Epidermal melanocyte (primary cell): ENCODE data around the gene DACT3.
"Not testable (repeated sequence)": the region's sequence is repeated elsewhere in the genome, so short reads cannot be mapped to it uniquely, and the experiment has no call there.

ENCODE experiments used
- DNase-seq: peaks from one replicate; pipeline ENCODE4 v3.0.0; 2011; ENCODE audit warnings: low spot score; ENCODE audit not compliant: insufficient read length

DACT3 gene

DNA sequence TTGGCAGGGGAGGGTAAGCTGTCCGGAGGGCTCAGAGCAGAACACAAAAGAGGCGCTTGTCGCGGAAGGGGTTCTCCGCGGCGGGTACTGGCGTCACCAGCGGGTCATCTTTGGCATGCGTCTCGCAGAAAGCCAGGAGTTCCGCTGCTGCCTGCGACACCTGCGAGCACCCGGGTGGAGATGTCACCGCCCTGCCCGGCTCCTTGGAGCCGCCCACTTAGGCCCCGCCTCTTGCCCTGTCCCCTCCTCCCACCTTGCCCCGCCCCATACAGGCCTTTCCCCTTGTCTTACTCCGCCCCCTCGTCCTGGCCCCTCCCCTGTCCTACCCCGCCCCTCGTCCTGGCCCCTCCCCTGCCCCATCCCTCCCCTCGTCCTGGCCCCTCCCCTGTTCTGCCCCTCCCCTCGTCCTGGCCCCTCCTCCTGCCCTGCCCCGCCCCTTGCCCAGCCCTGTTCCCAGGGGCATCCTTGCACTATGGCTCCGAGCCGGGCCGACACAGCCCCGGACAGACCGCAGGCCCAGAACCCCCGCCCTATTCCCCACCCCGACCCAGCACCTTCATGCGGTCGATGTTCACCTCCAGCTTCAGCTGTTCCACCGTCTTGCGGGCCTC lies 26.8 kb downstream of the DACT3 start:
- peak; percentile 79 for DNase-seq

DNA sequence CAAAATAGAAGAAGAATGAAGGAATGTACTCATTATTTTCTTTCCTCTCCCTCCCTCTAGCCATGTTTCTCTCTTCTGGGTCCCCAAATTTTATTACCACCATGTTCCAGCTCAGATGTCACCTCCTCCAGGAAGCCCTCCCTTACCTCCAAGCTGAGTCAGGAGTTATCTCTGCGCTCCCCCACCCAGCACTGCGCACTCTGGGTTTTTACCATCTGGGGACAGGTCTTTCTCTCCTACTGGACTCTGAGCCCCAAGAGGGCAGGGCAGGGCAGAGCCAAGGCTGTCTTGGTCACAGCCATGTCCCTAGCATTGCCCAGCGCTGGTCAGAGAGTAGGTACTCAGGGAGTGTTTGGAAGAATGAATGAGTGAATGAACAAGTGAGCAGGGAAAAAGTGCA lies 27.9 kb downstream of the DACT3 start:
- no peak for DNase-seq

DNA sequence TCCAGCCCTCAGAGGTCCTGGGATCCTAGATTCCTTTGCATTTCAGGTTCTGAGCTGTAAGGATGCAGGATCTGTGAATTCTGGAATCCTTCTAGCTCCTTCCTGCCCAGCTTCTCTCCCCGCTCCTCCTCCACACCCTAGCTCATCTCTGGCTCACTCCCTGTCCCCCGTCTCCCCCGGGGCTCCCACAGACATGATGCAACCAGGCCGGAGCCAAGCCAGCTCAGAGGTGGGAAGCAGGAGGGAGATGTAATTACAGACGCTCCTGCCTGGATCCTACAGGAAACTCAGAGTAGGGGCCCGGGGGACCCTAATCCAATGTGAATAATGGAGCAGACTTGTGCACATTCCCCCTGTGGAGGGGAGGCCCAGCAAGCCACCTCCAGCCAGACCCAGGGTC lies 29.5 kb downstream of the DACT3 start:
- DNase-seq: no peak

GRCh38 chr19:46630586-46631205 lies 30.3 kb downstream of the DACT3 start:
- DNase-seq: no peak

DNA sequence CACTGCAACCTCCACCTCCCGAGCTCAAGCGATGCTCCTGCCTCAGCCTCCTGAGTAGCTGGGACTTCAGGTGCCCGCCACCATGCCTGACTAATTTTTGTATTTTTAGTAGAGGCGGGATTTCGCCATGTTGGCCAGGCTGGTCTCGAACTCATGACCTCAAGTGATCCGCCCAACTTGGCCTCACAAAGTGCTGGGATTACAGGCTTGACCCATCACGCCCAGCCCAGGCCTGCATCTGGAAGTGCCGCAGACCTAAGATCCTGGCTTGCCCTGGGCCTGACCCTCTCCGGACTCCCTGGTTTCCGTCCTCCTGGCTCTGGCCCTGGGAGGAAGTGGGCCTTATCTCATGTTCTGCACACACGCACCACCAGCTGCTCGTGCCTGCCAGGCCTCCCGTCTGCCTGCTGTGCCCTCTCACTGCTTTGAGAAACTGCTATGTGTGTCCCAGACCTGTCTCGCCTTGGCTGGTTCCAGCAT lies 31.4 kb downstream of the DACT3 start:
- no peak for DNase-seq

DNA sequence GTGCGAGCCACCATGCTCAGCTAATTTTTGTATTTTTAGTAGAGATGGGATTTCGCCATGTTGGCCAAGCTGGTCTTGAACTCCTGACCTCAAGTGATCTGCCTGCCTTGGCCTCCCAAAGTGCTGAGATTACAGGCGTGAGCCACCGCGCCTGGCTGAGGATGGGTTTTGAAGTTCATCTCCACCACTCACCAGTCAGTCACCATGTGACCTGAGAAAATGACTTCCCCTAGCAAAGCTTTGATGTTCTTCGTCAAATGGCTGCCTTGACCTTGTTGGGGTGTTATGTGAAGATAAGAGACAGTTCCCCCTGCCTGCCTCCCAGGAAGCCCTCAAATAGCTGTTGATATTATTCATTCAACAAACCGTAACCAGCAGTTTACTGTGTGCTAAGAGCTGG lies 32.0 kb downstream of the DACT3 start:
- not testable (repeated sequence) for DNase-seq

DNA sequence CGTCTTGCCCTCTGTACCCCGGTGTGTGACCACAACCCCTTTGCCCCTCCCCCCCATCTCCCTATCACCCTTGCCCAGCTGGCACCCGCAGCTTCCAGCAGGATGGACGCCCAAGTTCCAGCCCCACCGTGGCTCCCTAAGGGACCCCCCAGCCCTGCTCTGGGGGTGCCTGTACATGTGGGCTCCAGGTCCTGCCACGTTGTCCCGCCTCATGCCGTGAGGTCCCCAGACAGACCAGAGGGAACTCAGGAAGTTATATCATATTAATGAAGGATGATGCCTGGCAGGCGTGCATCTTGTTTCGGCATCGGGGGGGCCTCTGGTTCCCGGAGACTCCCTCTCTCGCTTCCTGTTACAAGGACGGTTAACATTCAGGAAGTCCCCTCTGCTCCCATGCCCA lies 34.5 kb downstream of the DACT3 start:
- DNase-seq: no peak

- no peak for DNase-seq
Measured at GRCh38 chr19:46625731-46626130, 35.3 kb downstream of the DACT3 start.

DNA sequence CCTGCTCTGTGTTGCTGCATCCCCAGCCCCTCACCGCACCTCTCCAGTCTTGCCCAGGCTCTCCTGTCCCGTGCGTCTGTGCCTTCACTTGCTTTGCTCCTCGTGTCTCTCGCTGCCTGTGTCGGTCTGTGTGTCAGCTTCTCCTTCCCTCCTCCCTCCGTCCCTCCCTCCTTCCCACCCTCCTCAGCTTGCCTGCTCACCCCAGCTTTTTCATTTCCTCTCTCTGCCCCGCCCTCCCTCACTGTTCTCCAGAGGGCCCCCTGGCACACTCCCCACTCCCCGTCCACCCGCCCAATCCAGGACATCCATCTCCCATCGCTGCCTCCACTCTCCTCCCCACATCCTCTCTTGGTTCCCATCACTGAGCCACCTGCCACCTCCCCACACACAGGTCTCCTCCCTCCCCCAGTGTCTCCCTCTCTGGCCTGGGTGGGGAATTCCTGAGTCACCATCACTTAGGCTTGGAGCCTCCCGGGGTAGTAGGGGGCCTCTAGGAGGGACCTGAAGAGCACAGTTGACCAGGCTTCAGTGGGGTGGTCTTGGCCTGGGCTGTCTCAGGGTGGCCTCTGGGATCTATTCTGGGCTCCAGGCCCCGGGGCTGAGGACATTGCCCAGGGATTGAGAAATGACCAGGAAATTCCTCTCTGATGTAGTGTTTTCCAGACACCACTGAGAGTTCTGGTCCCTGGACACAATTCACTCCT lies 35.9 kb downstream of the DACT3 start, which contains the start of gene PTGIR:
PTGIR (minus strand) TSS at position 132 of the 704 bp plus-strand sequence. CDS start 864 bp downstream, outside the sequence.
- DNase-seq: no peak

GRCh38 chr19:46623915-46624502 lies 37.0 kb downstream of the DACT3 start:
- no peak for DNase-seq

GRCh38 chr19:46622118-46622446 lies 38.9 kb downstream of the DACT3 start:
- DNase-seq: no peak

DNA sequence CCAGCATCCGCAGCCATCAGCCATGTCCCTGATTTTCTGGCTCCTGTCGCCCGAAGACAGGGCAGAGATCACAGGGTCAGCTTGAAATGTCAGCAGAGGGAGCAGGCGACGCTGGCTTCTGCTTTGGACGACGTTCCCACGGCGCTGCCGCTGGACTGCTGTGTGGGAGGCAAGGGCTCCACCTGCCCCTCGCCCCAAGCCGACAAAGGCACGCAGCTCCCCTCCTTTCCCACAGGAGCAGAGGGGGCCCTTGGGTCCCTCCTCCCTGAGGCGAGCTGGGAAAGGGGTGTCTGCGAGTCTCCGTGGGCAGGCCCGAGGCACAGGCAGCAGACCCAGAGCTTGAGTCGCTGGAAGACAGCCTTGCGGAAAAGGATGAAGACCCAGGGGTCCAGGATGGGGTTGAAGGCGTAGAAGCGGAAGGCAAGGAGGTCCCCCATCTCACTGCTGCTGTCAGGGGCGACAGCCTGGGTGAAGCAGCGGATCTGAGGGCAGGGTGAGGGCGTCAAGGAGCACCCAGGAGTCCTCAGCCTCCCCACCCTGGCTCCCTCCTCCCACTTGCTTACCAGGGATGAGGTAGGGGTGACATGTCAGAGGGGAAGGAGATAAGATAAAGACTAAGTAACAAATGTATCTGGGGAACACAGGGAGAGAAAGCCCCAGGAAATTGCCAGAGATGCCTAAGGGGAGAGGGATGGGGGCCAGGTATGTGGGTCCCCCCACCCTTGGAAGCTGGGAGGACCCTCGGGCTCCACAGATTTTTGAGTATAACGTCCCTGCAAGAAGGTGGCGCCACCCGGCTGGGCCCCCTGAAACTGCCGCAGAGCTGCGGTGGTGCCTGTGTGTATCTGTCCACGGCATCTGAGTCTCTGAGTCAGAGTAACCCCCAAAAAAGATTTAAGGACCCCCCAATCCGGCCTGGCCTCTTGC lies 39.5 kb downstream of the DACT3 start:
- DNase-seq: no peak

- DNase-seq: no peak
Measured at GRCh38 chr19:46620716-46621115, 40.3 kb downstream of the DACT3 start.

DNA sequence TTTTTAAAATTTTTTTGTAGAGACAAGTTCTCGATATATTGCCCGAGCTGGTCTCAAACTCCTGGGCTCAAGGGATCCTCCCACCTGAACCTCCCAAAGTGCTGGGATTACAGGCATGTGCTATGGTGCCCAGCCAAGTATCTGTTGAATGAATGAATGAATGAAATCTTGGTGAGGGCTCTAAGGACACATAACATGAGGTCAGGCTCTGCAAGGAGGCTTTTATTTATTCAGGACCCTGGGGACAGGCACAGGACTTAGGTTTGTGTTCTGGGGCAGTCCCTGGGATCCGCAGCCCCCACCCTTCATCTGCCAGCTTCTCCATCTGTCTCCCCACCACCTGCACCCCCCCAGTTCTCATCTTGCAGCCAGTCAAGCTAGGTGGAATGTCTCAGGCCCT lies 40.7 kb downstream of the DACT3 start:
- DNase-seq: no peak

- no peak for DNase-seq
Measured at GRCh38 chr19:46618670-46619231, 42.2 kb downstream of the DACT3 start.

DNA sequence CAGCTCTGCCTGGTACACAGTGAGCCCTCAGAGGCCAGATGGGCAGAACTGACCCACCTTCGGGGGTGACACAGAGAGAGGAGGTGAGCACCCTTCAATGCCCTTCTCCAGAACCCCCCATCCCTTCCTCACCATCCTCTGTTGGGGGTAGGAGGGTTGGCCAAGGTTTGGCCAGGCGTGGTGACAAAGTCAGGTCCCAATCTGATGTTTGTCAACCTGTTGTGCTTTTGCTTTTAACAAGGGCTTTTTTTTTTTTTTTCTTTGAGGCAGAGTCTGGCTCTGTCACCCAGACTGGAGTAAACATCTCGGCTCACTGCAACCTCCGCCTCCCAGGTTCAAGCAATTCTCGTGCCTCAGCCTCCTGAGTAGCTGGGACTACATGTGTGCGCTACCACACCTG lies 43.4 kb downstream of the DACT3 start:
- no peak for DNase-seq

GRCh38 chr19:46616631-46617322 lies 44.2 kb downstream of the DACT3 start:
- no peak for DNase-seq

GRCh38 chr19:46615966-46616365 lies 45.0 kb downstream of the DACT3 start:
- DNase-seq: no peak

GRCh38 chr19:46614114-46614722 lies 46.8 kb downstream of the DACT3 start:
- DNase-seq: peak; percentile 97

- DNase-seq: no peak
Measured at GRCh38 chr19:46613525-46613924, 47.5 kb downstream of the DACT3 start.
